Amygdala (tissue), 56 donors: ENCODE data around the gene GALNT14.
A peak's percentile ranks its signal among the peaks of the same experiment; 100 is the strongest.
"Not testable (repeated sequence)": the region's sequence is repeated elsewhere in the genome, so short reads cannot be mapped to it uniquely, and the experiment has no call there.

Experiments used
- DNase-seq, 56 donors: peaks; one replicate each; lab custom pipeline; 2025; lab: John Stamatoyannopoulos, UW

The GALNT14 gene

GRCh38 chr2:31138037-31138962, at the start of gene GALNT14:
Gene GALNT14, minus strand, starts transcription at chr2:31138440. Its CDS starts 354 bp downstream, at chr2:31138086.
- DNase-seq: peak in 36 of 56 donors; percentile 15 to 74 (median 42)

GRCh38 chr2:31187166-31187565, 48.9 kb upstream of the GALNT14 start:
- no peak for DNase-seq

GRCh38 chr2:31183973-31184372, 45.7 kb upstream of the GALNT14 start:
- not testable (repeated sequence) for DNase-seq

GRCh38 chr2:31176742-31177141, 38.5 kb upstream of the GALNT14 start:
- DNase-seq: no peak

GRCh38 chr2:31171142-31171541, 32.9 kb upstream of the GALNT14 start:
- DNase-seq: no peak

- DNase-seq: peak in 49 of 56 donors; percentile 1 to 72 (median 36)
Measured at GRCh38 chr2:31170071-31170698, 31.9 kb upstream of the GALNT14 start.

- no peak for DNase-seq
Measured at GRCh38 chr2:31168291-31168690, 30.1 kb upstream of the GALNT14 start.

- no peak for DNase-seq
Measured at GRCh38 chr2:31166925-31167324, 28.7 kb upstream of the GALNT14 start.

GRCh38 chr2:31163011-31163539, 24.8 kb upstream of the GALNT14 start:
- peak in 1 of 56 donors; percentile 5 for DNase-seq

GRCh38 chr2:31161637-31162036, 23.4 kb upstream of the GALNT14 start:
- no peak for DNase-seq

- no peak for DNase-seq
Measured at GRCh38 chr2:31151501-31151900, 13.3 kb upstream of the GALNT14 start.

GRCh38 chr2:31150120-31150670, 12.0 kb upstream of the GALNT14 start:
- DNase-seq: no peak

GRCh38 chr2:31148514-31148913, 10.3 kb upstream of the GALNT14 start:
- no peak for DNase-seq

GRCh38 chr2:31147645-31148044, 9.4 kb upstream of the GALNT14 start:
- no peak for DNase-seq

GRCh38 chr2:31142110-31142509, 3.9 kb upstream of the GALNT14 start:
- DNase-seq: no peak

- peak in 1 of 56 donors; percentile 5 for DNase-seq
Measured at GRCh38 chr2:31141443-31142085, 3.3 kb upstream of the GALNT14 start.

GRCh38 chr2:31140151-31140550, 1.9 kb upstream of the GALNT14 start:
- peak in 11 of 56 donors; percentile 4 to 29 (median 14) for DNase-seq

GRCh38 chr2:31139671-31140070, 1.4 kb upstream of the GALNT14 start:
- no peak for DNase-seq

GRCh38 chr2:31137211-31138036, 816 bp downstream of the GALNT14 start:
- no peak for DNase-seq

GRCh38 chr2:31136732-31137131, 1.5 kb downstream of the GALNT14 start:
- DNase-seq: no peak
